ENCODE measurements around the gene GALC.

GRCh38 chr14:88034076-88034475 lies 41.1 kb upstream of the GALC start:
- TF ChIP-seq POLR2A (IDR thresholded peaks at IDR 0.05; ENCODE audit: low read depth, low read length) = no peak
- TF ChIP-seq, protein P1, sequence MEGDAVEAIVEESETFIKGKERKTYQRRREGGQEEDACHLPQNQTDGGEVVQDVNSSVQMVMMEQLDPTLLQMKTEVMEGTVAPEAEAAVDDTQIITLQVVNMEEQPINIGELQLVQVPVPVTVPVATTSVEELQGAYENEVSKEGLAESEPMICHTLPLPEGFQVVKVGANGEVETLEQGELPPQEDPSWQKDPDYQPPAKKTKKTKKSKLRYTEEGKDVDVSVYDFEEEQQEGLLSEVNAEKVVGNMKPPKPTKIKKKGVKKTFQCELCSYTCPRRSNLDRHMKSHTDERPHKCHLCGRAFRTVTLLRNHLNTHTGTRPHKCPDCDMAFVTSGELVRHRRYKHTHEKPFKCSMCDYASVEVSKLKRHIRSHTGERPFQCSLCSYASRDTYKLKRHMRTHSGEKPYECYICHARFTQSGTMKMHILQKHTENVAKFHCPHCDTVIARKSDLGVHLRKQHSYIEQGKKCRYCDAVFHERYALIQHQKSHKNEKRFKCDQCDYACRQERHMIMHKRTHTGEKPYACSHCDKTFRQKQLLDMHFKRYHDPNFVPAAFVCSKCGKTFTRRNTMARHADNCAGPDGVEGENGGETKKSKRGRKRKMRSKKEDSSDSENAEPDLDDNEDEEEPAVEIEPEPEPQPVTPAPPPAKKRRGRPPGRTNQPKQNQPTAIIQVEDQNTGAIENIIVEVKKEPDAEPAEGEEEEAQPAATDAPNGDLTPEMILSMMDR (IDR thresholded peaks at IDR 0.05; ENCODE audit: extremely low read depth in 1 of 2, insufficient read depth in 1 of 2, low read depth in 1 of 2, low read length in 2 of 2) = no peak

All from endothelial cell of umbilical vein (primary cell).